RWPE1 (cell line): ENCODE results near the gene SLC35A5.

Source experiments
- CTCF ChIA-PET: fragments of 350-600 bp; sonication (Branson Sonifier 250); formaldehyde crosslinking; extraction: SDS; loops from one replicate; lab custom pipeline; 2021; lab: Yijun Ruan, JAX
- POLR2A ChIA-PET: fragments of 400-600 bp; formaldehyde crosslinking; extraction: SDS; loops from one replicate; lab custom pipeline; 2020; ENCODE audit warnings: antibody characterized with exemption; ENCODE audit not compliant: low non-redundant PET; lab: Yijun Ruan, JAX
- DNase-seq: peaks from one replicate; pipeline ENCODE4 v3.0.0; 2012; ENCODE audit warnings: low spot score
- H3K27ac ChIP-seq: fragments of 450-650 bp; 2 replicates; pipeline ENCODE4 v1.5.1; 2017
- CTCF ChIP-seq: fragments of 450-650 bp; conservative IDR thresholded peaks from 2 replicates; pipeline ENCODE4 v1.5.1; 2017; ENCODE audit warnings: low read depth, mild to moderate bottlenecking

Gene SLC35A5

GRCh38 chr3:112585782-112586181 is 23.9 kb downstream of the SLC35A5 start:
- DNase-seq: no peak
- CTCF ChIA-PET: no interaction called here
- TF ChIP-seq CTCF: no peak
- H3K27ac ChIP-seq: no peak overlapping the region
- POLR2A ChIA-PET: no interaction called here

- no peak for DNase-seq
- no peak overlapping the region for H3K27ac ChIP-seq
- TF ChIP-seq CTCF: no peak
- ChIA-PET CTCF (interaction anchor here (0.6 to 1.2 kb wide), 2 partner anchors 13 to 1234 kb away, joined by 4 to 6 read pairs; no protein-coding TSS in a partner anchor), POLR2A (no interaction called here)
These were observed 25.5 kb downstream of the SLC35A5 start for GRCh38 chr3:112587336-112587735.

- CTCF ChIA-PET: no interaction called here
- POLR2A ChIA-PET: no interaction called here
- TF ChIP-seq CTCF: no peak
- H3K27ac ChIP-seq: no peak overlapping the region
- DNase-seq: no peak
These were observed 31.4 kb downstream of the SLC35A5 start for GRCh38 chr3:112593258-112593657.

- no peak for DNase-seq
- CTCF ChIA-PET: interaction anchor here (0.7 kb wide), 1 partner anchor 306 kb away, joined by 5 read pairs; no protein-coding TSS in a partner anchor
- POLR2A ChIA-PET: no interaction called here
These were observed 33.0 kb downstream of the SLC35A5 start for GRCh38 chr3:112594856-112595255.

GRCh38 chr3:112597945-112598344 is 36.1 kb downstream of the SLC35A5 start:
- no peak for TF ChIP-seq CTCF
- CTCF ChIA-PET: interaction anchor here (0.6 kb wide), 1 partner anchor 378 kb away, joined by 3 read pairs; no protein-coding TSS in a partner anchor
- no peak for DNase-seq
- no peak overlapping the region for H3K27ac ChIP-seq
- POLR2A ChIA-PET: no interaction called here

More at GRCh38 chr3:112594856-112595255, 33.0 kb downstream of the SLC35A5 start:
- no peak for TF ChIP-seq CTCF
- no peak overlapping the region for H3K27ac ChIP-seq

GRCh38 chr3:112598731-112599130 is 36.9 kb downstream of the SLC35A5 start:
- CTCF ChIA-PET: no interaction called here
- no peak overlapping the region for H3K27ac ChIP-seq
- no peak for DNase-seq
- TF ChIP-seq CTCF: no peak
- POLR2A ChIA-PET: no interaction called here
